Mesothelial cell of epicardium (in vitro differentiated cells): ENCODE results near the gene TNPO1. TPM values are rescaled to one million over a fixed set of nuclear protein-coding genes. Genes with fewer than 3 reads are reported as not detected.

ENCODE experiments used
- DNase-seq, 2 experiments: peaks; one replicate each; pipeline ENCODE4 v3.0.0; 2021; ENCODE audit warnings: low spot score in 2 of 2; ENCODE audit not compliant: unreplicated experiment in 2 of 2
- H3K27ac Mint-ChIP-seq: 2 replicates; pipeline ENCODE4 v1.8.0; 2021; ENCODE audit warnings: mixed read lengths
- H3K27me3 Mint-ChIP-seq: 2 replicates; pipeline ENCODE4 v1.8.0; 2021; ENCODE audit warnings: low read depth, mixed read lengths
- H3K36me3 Mint-ChIP-seq: 2 replicates; pipeline ENCODE4 v1.8.0; 2021; ENCODE audit warnings: mixed read lengths
- H3K4me1 Mint-ChIP-seq: 2 replicates; pipeline ENCODE4 v1.8.0; 2021; ENCODE audit warnings: mixed read lengths
- H3K4me3 Mint-ChIP-seq: 2 replicates; pipeline ENCODE4 v1.8.0; 2021; ENCODE audit warnings: mild to moderate bottlenecking, moderate library complexity, mixed read lengths
- H3K9me3 Mint-ChIP-seq: 2 replicates; pipeline ENCODE4 v1.8.0; 2021; ENCODE audit warnings: mixed read lengths
- CTCF ChIP-seq: fragments of 200-600 bp; sonication (generic); IDR thresholded peaks from one replicate; pipeline ENCODE4 v1.5.0; 2021; ENCODE audit warnings: antibody characterized with exemption; ENCODE audit not compliant: unreplicated experiment
- microRNA-seq: library from miRNA; unstranded; fragments of <30 nt; microRNA quantifications from one replicate; pipeline ENCODE4 v1.2.0, GENCODE V29; 2021; ENCODE audit warnings: inconsistent platforms, mixed read lengths
- total RNA-seq: library from RNA; stranded (reverse); gene quantifications from 3 replicates; pipeline ENCODE4 v1.2.1, GENCODE V29; 2021

Gene TNPO1
- total RNA-seq, 1 donor from 2014 or later = 127 TPM

DNA sequence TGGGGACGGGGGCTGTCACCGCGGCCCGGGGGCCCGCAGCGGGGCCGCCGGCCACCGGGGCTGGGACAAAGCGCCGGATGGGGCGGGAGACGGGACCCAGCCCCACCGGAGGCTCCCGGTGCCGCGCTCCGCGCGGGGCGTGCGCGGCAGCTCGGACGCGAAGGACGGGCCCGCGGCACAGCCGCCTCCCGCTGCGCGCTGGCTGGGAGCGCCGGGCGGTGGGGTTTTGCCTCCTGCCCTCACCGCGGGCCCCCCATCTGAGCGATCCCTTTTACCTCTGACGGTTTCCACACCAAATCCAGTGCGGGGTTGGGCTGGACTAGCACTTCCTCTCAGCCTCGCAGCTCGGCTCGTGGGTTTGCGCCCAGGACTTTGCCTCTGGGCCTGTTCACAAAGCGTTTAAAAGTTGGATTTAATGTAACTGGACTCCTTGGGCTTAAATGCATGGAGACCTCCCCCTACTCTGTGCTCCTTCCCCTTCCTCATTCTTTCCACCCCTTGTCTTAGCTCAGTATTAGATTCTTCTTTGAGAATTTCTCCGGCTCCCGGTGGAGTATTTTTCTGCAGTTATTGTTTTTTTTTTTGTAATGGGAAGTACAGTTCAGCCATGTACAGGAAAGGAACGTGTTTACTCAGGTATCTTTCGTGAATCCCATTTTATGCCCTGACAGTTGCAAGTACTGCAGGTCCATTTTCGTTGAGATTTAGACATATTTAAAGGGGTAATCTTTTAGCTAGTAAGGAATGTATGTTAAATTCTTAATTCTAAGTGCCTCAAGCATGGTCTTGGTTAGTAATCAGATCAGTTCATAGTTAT is 140.1 kb downstream of the TNPO1 start:
- Mint-ChIP-seq H3K36me3 (no peaks in the 10 kb centered on the region), H3K4me3 (peak overlapping the region; percentile 85), H3K27me3 (no peaks in the 10 kb centered on the region), H3K9me3 (no peaks in the 10 kb centered on the region), H3K4me1 (peaks cover 35% of the 10 kb centered on the region), H3K27ac (peak overlapping the region; percentile 94)
- no peak for TF ChIP-seq CTCF
- peak; percentile 34 to 66 for DNase-seq

DNA sequence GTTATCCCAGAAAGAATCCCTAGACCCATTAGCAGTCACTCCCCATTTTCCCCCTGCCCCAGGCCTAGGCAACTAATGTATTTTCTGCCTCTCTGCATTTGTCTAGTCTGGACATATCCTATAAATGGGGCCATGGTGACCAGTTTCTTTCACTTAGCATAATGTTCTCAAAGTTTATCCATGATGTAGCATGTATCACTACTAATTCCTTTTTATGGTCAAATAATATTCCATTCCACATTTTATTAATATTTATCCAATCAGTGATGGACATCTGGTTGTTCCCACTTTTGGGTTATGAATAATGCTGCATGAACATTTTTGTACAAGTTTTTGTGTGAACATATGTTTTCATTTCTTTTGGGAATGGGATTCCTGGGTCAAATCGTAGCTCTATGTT is 140.9 kb downstream of the TNPO1 start:
- Mint-ChIP-seq H3K27ac (peak overlapping the region; percentile 94), H3K9me3 (no peaks in the 10 kb centered on the region), H3K27me3 (no peaks in the 10 kb centered on the region), H3K4me3 (peak overlapping the region; percentile 84), H3K4me1 (peaks cover 35% of the 10 kb centered on the region), H3K36me3 (peaks cover 1% of the 10 kb centered on the region)
- no peak for TF ChIP-seq CTCF
- DNase-seq = no peak

DNA sequence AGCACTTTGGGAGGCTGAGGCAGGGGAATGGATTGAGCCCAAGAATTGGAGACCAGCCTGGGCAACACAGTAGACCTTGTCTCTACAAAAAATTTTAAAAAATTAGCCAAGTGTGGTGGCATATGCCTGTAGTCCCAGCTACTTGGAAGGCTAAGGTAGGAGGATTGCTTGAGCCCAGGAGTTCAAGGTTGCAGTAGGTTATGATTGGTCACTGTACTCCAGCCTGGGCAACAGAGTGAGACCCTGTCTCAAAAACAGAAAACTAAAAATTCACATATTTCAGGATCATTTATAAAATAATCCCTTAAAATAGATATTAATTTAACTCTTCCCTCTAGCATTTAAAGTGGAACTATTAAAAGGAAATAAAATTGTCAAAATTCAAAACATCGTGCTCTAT is 142.8 kb downstream of the TNPO1 start:
- no peak for DNase-seq
- H3K4me3 Mint-ChIP-seq = no peak overlapping the region
- no peaks in the 10 kb centered on the region for H3K27me3 Mint-ChIP-seq
- peaks cover 4% of the 10 kb centered on the region for H3K36me3 Mint-ChIP-seq
- peaks cover 27% of the 10 kb centered on the region for H3K4me1 Mint-ChIP-seq
- H3K27ac Mint-ChIP-seq = no peak overlapping the region
- no peak for TF ChIP-seq CTCF
- H3K9me3 Mint-ChIP-seq = peaks cover 4% of the 10 kb centered on the region

Small RNA genes within 50 kb of the gene (microRNA-seq; reads per million reads assigned to microRNA genes)
- gene MIR4804 = not detected

Other genes starting within 250 kb of the TNPO1 start
- 28.1 to 30.5 TPM (median 28.7 TPM) in 3 replicates for gene FCHO2, start 139.4 kb downstream of the TNPO1 start, total RNA-seq